Renal cortical epithelial cell (primary cell): ENCODE results near the gene WDR74. TPM values are rescaled to one million over a fixed set of nuclear protein-coding genes. Genes with fewer than 3 reads are reported as not detected.
A peak's percentile ranks its signal among the peaks of the same experiment; 100 is the strongest.
"Not testable (repeated sequence)": the region's sequence is repeated elsewhere in the genome, so short reads cannot be mapped to it uniquely, and the experiment has no call there.

Source experiments
- DNase-seq: peaks from one replicate; pipeline ENCODE4 v3.0.0-alpha.2; 2011; ENCODE audit warnings: low read depth
- total RNA-seq: library from RNA; depleted of rRNA; stranded (reverse); fragments of >200 nt; gene quantifications from 2 replicates; pipeline ENCODE4 v1.2.3, GENCODE V29; 2014

The WDR74 gene
- total RNA-seq, 1 donor from 2014 or later: 42.8 TPM

GRCh38 chr11:62860835-62861563 lies 21.6 kb upstream of the WDR74 start:
- no peak for DNase-seq

- not testable (repeated sequence) for DNase-seq
Observed at GRCh38 chr11:62859281-62859703, 19.9 kb upstream of the WDR74 start.

- DNase-seq: no peak
Observed at GRCh38 chr11:62858201-62858600, 18.8 kb upstream of the WDR74 start.

GRCh38 chr11:62857541-62857982 lies 18.2 kb upstream of the WDR74 start:
- peak; percentile 20 for DNase-seq

- no peak for DNase-seq
Observed at GRCh38 chr11:62856333-62856895, 17.0 kb upstream of the WDR74 start.

- peak; percentile 96 for DNase-seq
Observed at GRCh38 chr11:62855571-62856332, 16.4 kb upstream of the WDR74 start.

GRCh38 chr11:62854825-62855570 lies 15.6 kb upstream of the WDR74 start:
- no peak for DNase-seq

GRCh38 chr11:62854013-62854824 lies 14.8 kb upstream of the WDR74 start:
- no peak for DNase-seq

- DNase-seq: no peak
Observed at GRCh38 chr11:62853279-62853965, 14.0 kb upstream of the WDR74 start.

GRCh38 chr11:62852523-62853188 lies 13.3 kb upstream of the WDR74 start:
- DNase-seq: no peak

- DNase-seq: peak; percentile 15
Observed at GRCh38 chr11:62851807-62852522, 12.6 kb upstream of the WDR74 start.

- DNase-seq: no peak
Observed at GRCh38 chr11:62850911-62851806, 11.8 kb upstream of the WDR74 start.

- no peak for DNase-seq
Observed at GRCh38 chr11:62847767-62848314, 8.5 kb upstream of the WDR74 start.

- DNase-seq: no peak
Observed at GRCh38 chr11:62846177-62846576, 6.8 kb upstream of the WDR74 start.

- no peak for DNase-seq
Observed at GRCh38 chr11:62844154-62844553, 4.8 kb upstream of the WDR74 start.

- no peak for DNase-seq
Observed at GRCh38 chr11:62843466-62843865, 4.1 kb upstream of the WDR74 start.

- not testable (repeated sequence) for DNase-seq
Observed at GRCh38 chr11:62842891-62843290, 3.5 kb upstream of the WDR74 start.

GRCh38 chr11:62842171-62842741 lies 2.9 kb upstream of the WDR74 start:
- no peak for DNase-seq
